ENCODE results near the gene SNAI3. TPM values are rescaled to one million over a fixed set of nuclear protein-coding genes. Genes with fewer than 3 reads are reported as not detected.
A peak's percentile ranks its signal among the peaks of the same experiment; 100 is the strongest.

Gene SNAI3
- total and polyA plus RNA-seq, 9 of the 15 experiments (the other 6 are each of a cell fraction or from before 2014, with no cell fraction given), result 0.04 to 4.1 (median 0.80) TPM; not detected in 1

GRCh38 chr16:88659160-88659559 is 27.1 kb downstream of the SNAI3 start (continued):
- TF ChIP-seq ZBTB33 (CRISPR knock-in tag; IDR thresholded peaks at IDR 0.05) (peak; percentile 50; the same call in 1 of the 2 replicates), ZNF609 (CRISPR knock-in tag; IDR thresholded peaks at IDR 0.05; ENCODE audit: borderline replicate concordance) (no peak), CHD4 (IDR thresholded peaks at IDR 0.05; ENCODE audit: insufficient read depth, insufficient replicate concordance, low read depth, low read length, poor library complexity, severe bottlenecking) (no peak), RERE (CRISPR knock-in tag; IDR thresholded peaks at IDR 0.05; ENCODE audit: borderline replicate concordance) (0 out of 2 replicates have a peak, but pooled peaks have one; percentile 42), POLR2G (IDR thresholded peaks at IDR 0.05; ENCODE audit: low read depth, low read length) (0 out of 2 replicates have a peak, but pooled peaks have one; percentile 24)

Measured in K562 (cell line).